GM19099 (cell line): ENCODE data around the gene TCTN2.

Experiments used
- POLR2A ChIP-seq: IDR thresholded peaks from 3 replicates; pipeline ENCODE4 v1.6.1; 2011; ENCODE audit warnings: low read depth; ENCODE audit not compliant: insufficient read length; ENCODE audit errors: extremely low read depth

The TCTN2 gene

GRCh38 chr12:123715195-123715594, 44.3 kb downstream of the TCTN2 start:
- no peak for TF ChIP-seq POLR2A

DNA sequence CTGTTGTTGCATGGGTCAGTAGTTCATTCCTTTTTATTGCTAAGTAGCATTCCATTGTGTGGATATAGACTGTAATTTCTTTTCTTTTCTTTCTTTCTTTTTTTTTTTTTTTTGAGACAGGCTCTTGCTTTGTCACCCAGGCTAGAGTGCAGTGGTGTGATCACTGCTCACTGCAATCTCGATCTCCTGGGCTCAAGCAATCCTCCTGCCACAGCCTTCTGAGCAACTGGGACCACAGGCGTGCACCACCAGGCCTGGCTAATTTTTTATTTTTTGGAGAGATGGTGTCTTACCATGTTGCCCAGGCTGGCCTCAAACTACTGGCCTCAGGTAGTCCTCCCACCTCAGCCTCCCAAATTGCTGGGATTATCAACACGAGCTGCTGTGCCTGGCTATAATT, 46.4 kb downstream of the TCTN2 start:
- no peak for TF ChIP-seq POLR2A

DNA sequence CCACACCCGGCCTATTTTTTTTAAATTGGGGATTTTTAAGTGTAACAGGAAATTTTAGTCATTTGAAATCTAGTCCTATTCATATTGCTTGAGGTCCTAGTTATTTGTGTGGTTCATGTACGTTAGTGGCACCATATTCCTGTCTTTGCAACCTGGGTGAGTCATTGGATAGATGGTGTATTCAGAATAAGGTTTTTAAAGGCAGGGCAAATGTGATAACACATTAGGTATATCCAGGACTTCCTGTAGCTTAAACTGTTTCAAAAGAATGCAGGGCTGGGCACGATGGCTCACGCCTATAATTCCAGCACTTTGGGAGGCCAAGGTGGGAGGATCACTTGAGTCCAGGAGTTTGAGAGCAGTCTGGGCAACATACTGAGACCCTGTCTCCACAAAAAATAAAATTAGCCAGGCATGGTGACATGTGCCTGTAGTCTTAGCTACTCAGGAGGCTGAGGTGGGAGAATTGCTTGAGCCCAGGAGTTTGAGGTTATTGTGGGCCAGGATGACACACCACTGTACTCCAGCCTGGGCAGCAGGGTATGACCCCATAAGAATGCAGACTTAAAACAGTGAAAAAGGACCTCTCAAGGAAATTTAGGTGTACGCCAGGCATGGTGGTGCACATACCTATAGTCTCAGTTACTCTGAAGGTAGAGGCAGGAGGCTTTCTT, 49.4 kb downstream of the TCTN2 start:
- TF ChIP-seq POLR2A = no peak

DNA sequence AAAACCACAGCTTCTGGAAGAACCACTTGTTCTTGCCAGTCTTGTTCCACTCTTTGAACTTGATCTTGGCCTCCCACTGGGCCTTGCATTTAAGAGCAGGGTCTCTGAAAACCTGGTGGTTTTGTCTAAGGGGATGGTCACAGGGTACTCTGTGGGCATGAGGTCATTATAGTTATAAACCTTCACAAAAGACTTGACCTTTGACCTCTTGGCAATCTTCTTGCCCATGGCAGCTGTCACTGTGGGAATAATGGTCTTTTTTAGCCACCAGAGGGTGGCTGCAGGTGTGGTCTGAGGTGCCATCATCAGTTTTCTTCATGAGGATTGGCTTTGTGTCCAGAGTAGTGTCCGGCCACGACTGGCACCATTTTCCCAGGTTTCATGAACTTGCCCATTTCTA, 50.3 kb downstream of the TCTN2 start:
- no peak for TF ChIP-seq POLR2A

DNA sequence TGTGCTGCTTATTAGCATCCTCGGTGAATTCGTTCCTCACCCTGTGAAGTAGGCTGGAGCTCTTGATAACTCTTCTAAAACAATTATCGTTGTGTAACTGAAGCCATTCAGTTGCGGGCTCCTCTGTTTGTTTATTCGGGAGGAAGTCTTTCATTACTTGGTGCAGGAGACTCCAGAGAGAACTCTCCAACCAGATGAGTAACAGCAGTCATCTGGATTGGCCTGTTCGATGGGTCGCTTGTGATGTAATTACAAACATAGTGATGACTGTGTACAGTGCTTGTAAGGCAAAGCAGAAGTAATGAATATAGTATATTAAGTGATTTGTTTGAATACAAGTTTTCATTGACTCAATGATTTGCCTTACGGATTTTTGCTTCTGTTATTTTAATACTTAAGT, 52.1 kb downstream of the TCTN2 start:
- TF ChIP-seq POLR2A = no peak

DNA sequence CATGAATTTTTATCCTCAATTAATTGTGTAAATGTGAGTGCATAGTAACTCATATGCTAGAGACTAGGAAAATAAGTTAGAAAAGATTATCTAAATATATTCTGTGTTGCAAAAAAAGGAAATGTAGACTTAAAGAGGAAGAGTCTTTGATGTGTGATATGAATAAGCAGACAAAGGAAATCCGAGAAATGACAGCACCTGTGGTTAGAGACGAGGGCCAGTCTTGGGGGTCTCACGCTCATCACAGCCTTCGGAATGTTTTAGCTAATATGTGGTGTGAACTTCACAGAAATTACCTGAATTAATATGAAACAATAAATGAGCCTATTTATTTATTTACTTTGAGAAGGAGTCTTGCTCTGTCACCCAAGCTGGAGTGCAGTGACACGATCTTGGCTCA, 52.9 kb downstream of the TCTN2 start:
- TF ChIP-seq POLR2A = no peak

GRCh38 chr12:123726244-123726643, 55.3 kb downstream of the TCTN2 start:
- TF ChIP-seq POLR2A = no peak

DNA sequence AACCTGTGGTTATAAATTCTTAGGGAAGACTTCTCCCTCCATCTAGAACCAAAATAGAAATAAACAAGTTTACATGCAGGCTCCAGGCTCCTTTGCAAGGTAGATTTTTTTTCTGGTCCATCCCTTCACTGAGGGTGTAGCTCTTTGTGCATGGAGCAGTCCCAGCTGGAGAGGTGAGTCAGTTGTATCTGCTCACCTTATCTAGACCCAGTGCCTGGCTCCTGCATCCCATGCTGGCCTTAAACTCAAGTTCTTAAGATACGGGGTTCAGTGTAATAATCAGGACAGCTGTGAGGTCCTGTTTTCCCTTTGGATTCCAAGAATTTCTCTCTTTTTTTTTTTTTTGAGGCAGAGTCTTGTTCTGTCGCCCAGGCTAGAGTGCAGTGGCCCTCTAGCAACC, 56.0 kb downstream of the TCTN2 start:
- no peak for TF ChIP-seq POLR2A

- TF ChIP-seq POLR2A = no peak
These were observed 57.0 kb downstream of the TCTN2 start for GRCh38 chr12:123727878-123728277.

GRCh38 chr12:123731596-123731995, 60.7 kb downstream of the TCTN2 start:
- no peak for TF ChIP-seq POLR2A

DNA sequence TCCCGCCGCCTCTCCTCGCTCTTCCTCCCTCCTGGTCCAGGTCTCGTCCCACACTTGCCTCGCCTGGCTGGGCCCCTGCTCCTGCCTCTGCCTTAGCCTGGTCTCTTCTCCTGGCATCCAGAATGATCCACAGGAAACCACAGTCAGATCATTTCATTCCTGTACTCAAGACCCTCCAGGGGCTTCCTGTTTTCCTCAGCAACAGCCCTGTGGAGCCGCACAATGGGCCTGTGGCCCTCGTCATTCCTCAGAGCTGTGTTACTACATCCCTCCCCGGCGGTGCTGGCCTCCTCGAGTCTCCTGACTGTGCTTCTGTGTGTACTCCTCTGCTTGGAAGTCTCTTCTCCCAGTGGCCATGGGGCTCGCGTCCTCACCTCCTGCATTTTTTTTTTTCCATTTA, 61.3 kb downstream of the TCTN2 start:
- no peak for TF ChIP-seq POLR2A

DNA sequence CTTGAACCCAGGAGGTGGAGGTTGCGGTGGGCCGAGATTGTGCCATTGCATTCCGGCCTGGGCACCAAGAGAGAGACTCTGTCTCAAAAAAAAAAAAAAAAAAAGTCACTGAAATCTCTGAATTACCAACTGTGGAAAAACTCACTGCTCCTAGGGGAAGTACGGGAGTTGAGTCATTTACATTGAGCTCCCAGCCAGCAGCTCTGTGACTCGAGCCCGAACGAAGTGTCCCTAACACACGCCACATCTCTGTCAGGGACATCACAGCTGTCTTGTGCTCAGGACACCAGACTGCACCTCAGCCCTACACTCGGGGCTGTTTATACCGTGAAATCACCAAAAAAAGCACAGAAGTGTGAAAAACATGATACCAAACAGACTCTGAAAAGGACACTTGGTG, 62.3 kb downstream of the TCTN2 start:
- TF ChIP-seq POLR2A = no peak

DNA sequence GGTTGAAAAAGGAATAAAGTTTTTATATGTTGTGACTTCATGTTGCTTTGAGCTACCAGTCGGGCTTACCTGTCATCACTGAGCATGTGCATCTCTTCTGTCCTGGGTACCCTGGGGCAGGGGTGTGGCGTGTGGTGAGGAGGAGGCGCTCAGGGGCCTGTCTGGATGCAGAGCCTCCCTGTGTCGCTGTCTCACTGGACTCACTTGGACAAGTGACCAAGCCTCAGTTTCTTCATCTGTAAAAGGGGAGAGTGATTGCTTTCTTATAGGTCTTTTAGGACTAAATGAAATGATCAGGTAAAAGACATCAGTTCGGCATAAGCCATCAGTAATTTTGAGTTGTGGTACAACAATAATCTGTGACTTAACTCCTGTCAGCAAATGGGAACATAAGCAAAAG, 63.4 kb downstream of the TCTN2 start:
- no peak for TF ChIP-seq POLR2A

GRCh38 chr12:123741937-123742572, 71.1 kb downstream of the TCTN2 start:
- no peak for TF ChIP-seq POLR2A

DNA sequence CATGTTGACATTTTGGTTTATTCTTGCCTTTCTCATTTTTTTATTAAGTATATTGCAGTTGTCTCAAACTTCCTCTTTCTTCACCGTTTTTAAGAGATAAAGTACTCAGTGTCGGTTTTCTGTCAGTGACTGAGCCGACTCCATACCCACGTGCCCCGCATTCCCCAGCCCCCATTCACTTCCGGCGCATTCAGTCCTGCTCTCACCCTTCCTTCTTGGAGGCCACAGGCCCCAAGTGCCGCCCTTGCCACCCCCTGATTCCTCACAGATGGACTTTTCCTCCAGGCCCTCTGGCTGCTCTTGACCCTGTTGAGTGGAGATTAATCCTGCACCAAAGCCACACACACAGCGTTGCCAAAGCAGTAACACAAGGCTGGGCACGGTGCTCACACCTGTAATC, 72.1 kb downstream of the TCTN2 start:
- TF ChIP-seq POLR2A = no peak

DNA sequence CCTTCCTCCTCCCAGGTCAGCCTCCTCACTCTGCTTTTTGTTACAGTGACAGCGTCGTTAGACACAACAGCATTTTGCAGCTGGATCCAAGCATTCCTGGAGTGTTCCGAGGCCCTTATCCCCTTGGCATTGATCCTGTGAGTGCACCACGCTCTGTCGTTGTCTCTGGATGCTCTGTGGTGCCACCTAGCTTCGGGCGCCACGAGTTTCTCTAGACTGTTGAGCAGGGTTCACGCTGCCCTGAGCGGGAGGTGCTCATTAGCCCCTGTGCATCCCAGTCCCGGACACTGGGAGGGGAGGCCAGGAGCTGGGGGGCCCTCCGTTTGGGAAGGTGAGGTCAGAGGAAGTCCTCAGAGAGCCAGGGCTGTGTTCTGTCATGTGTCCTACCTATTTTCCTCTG, 73.9 kb downstream of the TCTN2 start:
- no peak for TF ChIP-seq POLR2A

- TF ChIP-seq POLR2A = no peak
These were observed 76.4 kb downstream of the TCTN2 start for GRCh38 chr12:123747309-123747708.
